Stimulated activated CD4-positive, alpha-beta T cell treated with anti-CD3 and anti-CD28 coated beads, Interleukin-12 subunit alpha, Interleukin-12 subunit beta, amount 100 ng/mL, for 24 hours (primary cell): Measurements from ENCODE around the gene TYW5.

ENCODE experiments used
- DNase-seq, 2 experiments: peaks; one replicate each; pipeline ENCODE4 v3.0.0-alpha.2; 2020; ENCODE audit warnings: low read depth in 2 of 2

Gene TYW5

GRCh38 chr2:199975273-199975895 lies 20.1 kb upstream of the TYW5 start:
- no peak for DNase-seq

- no peak for DNase-seq
Observed at GRCh38 chr2:199973703-199974102, 18.4 kb upstream of the TYW5 start.

- no peak for DNase-seq
Observed at GRCh38 chr2:199972088-199972626, 16.9 kb upstream of the TYW5 start.

GRCh38 chr2:199968126-199968525 lies 12.8 kb upstream of the TYW5 start:
- DNase-seq, result no peak

GRCh38 chr2:199966976-199967375 lies 11.7 kb upstream of the TYW5 start:
- no peak for DNase-seq

GRCh38 chr2:199966405-199966804 lies 11.1 kb upstream of the TYW5 start:
- DNase-seq, result no peak

- no peak for DNase-seq
Observed at GRCh38 chr2:199962203-199962602, 6.9 kb upstream of the TYW5 start.

- DNase-seq, result no peak
Observed at GRCh38 chr2:199958014-199958413, 2.7 kb upstream of the TYW5 start.

GRCh38 chr2:199956062-199956380 lies 730 bp upstream of the TYW5 start:
- no peak for DNase-seq

GRCh38 chr2:199955007-199955338 lies 318 bp downstream of the TYW5 start:
- no peak for DNase-seq

GRCh38 chr2:199951023-199951422 lies 4.3 kb downstream of the TYW5 start:
- DNase-seq, result no peak

- DNase-seq, result no peak
Observed at GRCh38 chr2:199950396-199950795, 4.9 kb downstream of the TYW5 start.

- DNase-seq, result no peak
Observed at GRCh38 chr2:199946836-199947235, 8.5 kb downstream of the TYW5 start.

GRCh38 chr2:199946196-199946595 lies 9.1 kb downstream of the TYW5 start:
- no peak for DNase-seq

GRCh38 chr2:199943373-199943772 lies 11.9 kb downstream of the TYW5 start:
- no peak for DNase-seq

GRCh38 chr2:199940373-199940772 lies 14.9 kb downstream of the TYW5 start:
- no peak for DNase-seq

GRCh38 chr2:199936554-199936953 lies 18.7 kb downstream of the TYW5 start:
- no peak for DNase-seq

- no peak for DNase-seq
Observed at GRCh38 chr2:199933466-199933865, 21.8 kb downstream of the TYW5 start.

- DNase-seq, result no peak
Observed at GRCh38 chr2:199932312-199932855, 22.9 kb downstream of the TYW5 start.

GRCh38 chr2:199929262-199929661 lies 26.0 kb downstream of the TYW5 start:
- no peak for DNase-seq

GRCh38 chr2:199928626-199929025 lies 26.7 kb downstream of the TYW5 start:
- no peak for DNase-seq

GRCh38 chr2:199928226-199928625 lies 27.1 kb downstream of the TYW5 start:
- DNase-seq, result no peak

- DNase-seq, result no peak
Observed at GRCh38 chr2:199926806-199927205, 28.5 kb downstream of the TYW5 start.

- DNase-seq, result no peak
Observed at GRCh38 chr2:199923924-199924323, 31.4 kb downstream of the TYW5 start.
